Loucy (cell line): ENCODE data around the gene NEO1.

Source experiments
- H2AFZ ChIP-seq: fragments of 200-600 bp; sonication (generic); 2 replicates; pipeline ENCODE4 v1.6.0; 2016; ENCODE audit warnings: antibody characterized with exemption, mild to moderate bottlenecking, low read length, moderate library complexity
- H3F3A ChIP-seq: fragments of 200-600 bp; 2 replicates; pipeline ENCODE4 v1.6.0; 2016; ENCODE audit warnings: antibody characterized with exemption, low read depth, mild to moderate bottlenecking
- H3K27me3 ChIP-seq: fragments of 200-600 bp; sonication (generic); 2 replicates; pipeline ENCODE4 v1.6.1; 2014; ENCODE audit warnings: low read length, mild to moderate bottlenecking; ENCODE audit not compliant: insufficient read depth, poor library complexity, severe bottlenecking
- H3K36me3 ChIP-seq: fragments of 200-600 bp; sonication (generic); 2 replicates; pipeline ENCODE4 v1.6.1; 2016; ENCODE audit warnings: low read length; ENCODE audit not compliant: insufficient read depth
- H3K4me1 ChIP-seq: fragments of 200-600 bp; sonication (generic); 2 replicates; pipeline ENCODE4 v1.5.1; 2014; ENCODE audit warnings: low read length, mild to moderate bottlenecking; ENCODE audit not compliant: insufficient read depth, poor library complexity, severe bottlenecking
- H3K4me2 ChIP-seq: fragments of 200-600 bp; sonication (generic); 2 replicates; pipeline ENCODE4 v1.6.0; 2014; ENCODE audit warnings: antibody characterized with exemption, low read length, low read depth, mild to moderate bottlenecking; ENCODE audit not compliant: poor library complexity, severe bottlenecking
- H3K4me3 ChIP-seq: fragments of 200-600 bp; sonication (generic); 2 replicates; pipeline ENCODE4 v1.5.1; 2014; ENCODE audit warnings: low read length, mild to moderate bottlenecking, mixed read lengths; ENCODE audit not compliant: poor library complexity, severe bottlenecking
- H3K79me2 ChIP-seq: fragments of 200-600 bp; sonication (generic); 2 replicates; pipeline ENCODE4 v1.6.1; 2014; ENCODE audit warnings: low read length; ENCODE audit not compliant: insufficient read depth
- H3K9ac ChIP-seq: fragments of 200-600 bp; sonication (generic); 2 replicates; pipeline ENCODE4 v1.6.0; 2014; ENCODE audit warnings: mild to moderate bottlenecking, low read depth, low read length, moderate library complexity; ENCODE audit not compliant: poor library complexity, severe bottlenecking
- H3K9me2 ChIP-seq: fragments of 200-600 bp; sonication (generic); replicated peaks from 2 replicates; pipeline ENCODE4 v1.6.1; 2016; ENCODE audit warnings: low read depth, low read length, mixed read lengths
- H3K9me3 ChIP-seq: fragments of 200-600 bp; sonication (generic); 2 replicates; pipeline ENCODE4 v1.6.1; 2014; ENCODE audit warnings: mild to moderate bottlenecking, antibody characterized with exemption, low read length, low read depth; ENCODE audit not compliant: insufficient read depth
- H4K20me1 ChIP-seq: fragments of 200-600 bp; sonication (generic); 2 replicates; pipeline ENCODE4 v1.6.0; 2014; ENCODE audit warnings: antibody characterized with exemption, low read length, mild to moderate bottlenecking; ENCODE audit not compliant: insufficient read depth, poor library complexity, severe bottlenecking
- CTCF ChIP-seq: fragments of 200-600 bp; sonication (generic); conservative IDR thresholded peaks from 2 replicates; pipeline ENCODE4 v1.5.1; 2014; ENCODE audit warnings: mild to moderate bottlenecking, antibody characterized with exemption, low read length
- EZH2phosphoT487 ChIP-seq: fragments of 200-600 bp; IDR thresholded peaks from 2 replicates; pipeline ENCODE4 v1.6.1; 2018; ENCODE audit warnings: antibody characterized with exemption, mild to moderate bottlenecking, moderate library complexity, borderline replicate concordance

The NEO1 gene

GRCh38 chr15:73317651-73318462, 265.6 kb downstream of the NEO1 start:
- Histone ChIP-seq H3K9ac (no peak overlapping the region), H3K4me3 (no peak overlapping the region)

GRCh38 chr15:73318463-73319351, 266.4 kb downstream of the NEO1 start:
- no peak overlapping the region for H2AFZ ChIP-seq
- no peaks in the 10 kb centered on the region for H3K36me3 ChIP-seq
- H3K9me2 ChIP-seq: no peaks in the 10 kb centered on the region
- H3K9me3 ChIP-seq: no peaks in the 10 kb centered on the region
- no peak overlapping the region for H3K4me3 ChIP-seq
- H3K27me3 ChIP-seq: no peaks in the 10 kb centered on the region
- H4K20me1 ChIP-seq: no peaks in the 10 kb centered on the region
- no peaks in the 10 kb centered on the region for H3F3A ChIP-seq
- no peak overlapping the region for H3K9ac ChIP-seq
- H3K4me1 ChIP-seq: no peaks in the 10 kb centered on the region
- TF ChIP-seq EZH2phosphoT487: no peak
- no peak for TF ChIP-seq CTCF
- H3K79me2 ChIP-seq: no peaks in the 10 kb centered on the region
- H3K4me2 ChIP-seq: no peak overlapping the region

More at GRCh38 chr15:73317651-73318462, 265.6 kb downstream of the NEO1 start:
- no peak overlapping the region for H2AFZ ChIP-seq
- H3K79me2 ChIP-seq: no peaks in the 10 kb centered on the region
- H3K4me1 ChIP-seq: no peaks in the 10 kb centered on the region
- TF ChIP-seq CTCF (no peak), EZH2phosphoT487 (no peak)
- no peaks in the 10 kb centered on the region for H3K9me3 ChIP-seq
- no peak overlapping the region for H3K4me2 ChIP-seq
- H3F3A ChIP-seq: no peaks in the 10 kb centered on the region
- no peaks in the 10 kb centered on the region for H3K36me3 ChIP-seq
- H4K20me1 ChIP-seq: no peaks in the 10 kb centered on the region
- no peaks in the 10 kb centered on the region for H3K9me2 ChIP-seq
- H3K27me3 ChIP-seq: no peaks in the 10 kb centered on the region

- no peak overlapping the region for H3K4me3 ChIP-seq
- TF ChIP-seq CTCF (no peak), EZH2phosphoT487 (no peak)
- H3K4me2 ChIP-seq: no peak overlapping the region
- no peak overlapping the region for H3K9ac ChIP-seq
- H3K79me2 ChIP-seq: no peaks in the 10 kb centered on the region
- H3K9me2 ChIP-seq: no peaks in the 10 kb centered on the region
- no peaks in the 10 kb centered on the region for H3F3A ChIP-seq
- no peak overlapping the region for H2AFZ ChIP-seq
- H3K27me3 ChIP-seq: no peaks in the 10 kb centered on the region
- no peaks in the 10 kb centered on the region for H4K20me1 ChIP-seq
- no peaks in the 10 kb centered on the region for H3K9me3 ChIP-seq
- no peaks in the 10 kb centered on the region for H3K4me1 ChIP-seq
- H3K36me3 ChIP-seq: no peaks in the 10 kb centered on the region
These were observed 267.4 kb downstream of the NEO1 start for GRCh38 chr15:73319460-73320245.
